DOHH2 (cell line): ENCODE measurements around the gene BCL3.

Source experiments
- H3F3A ChIP-seq: fragments of 200-600 bp; sonication (generic), shearing (Covaris generic); 2 replicates; pipeline ENCODE4 v1.6.0; 2016; ENCODE audit warnings: antibody characterized with exemption, mild to moderate bottlenecking; ENCODE audit not compliant: control insufficient read depth, insufficient read depth
- H3K27ac ChIP-seq: fragments of 200-600 bp; sonication (generic); 2 replicates; pipeline ENCODE4 v1.5.1; 2014; ENCODE audit warnings: low read depth, mild to moderate bottlenecking, low read length, moderate library complexity
- H3K27me3 ChIP-seq: fragments of 200-600 bp; sonication (generic); 2 replicates; pipeline ENCODE4 v1.6.1; 2014; ENCODE audit warnings: mild to moderate bottlenecking, low read length, mixed read lengths; ENCODE audit not compliant: control insufficient read depth
- H3K36me3 ChIP-seq: fragments of 200-600 bp; sonication (generic); 2 replicates; pipeline ENCODE4 v1.6.1; 2014; ENCODE audit warnings: mild to moderate bottlenecking, low read length, moderate library complexity, mixed read lengths; ENCODE audit not compliant: control insufficient read depth
- H3K4me1 ChIP-seq: fragments of 200-600 bp; sonication (generic); 2 replicates; pipeline ENCODE4 v1.6.1; 2014; ENCODE audit warnings: mild to moderate bottlenecking, low read length, mixed read lengths; ENCODE audit not compliant: control insufficient read depth
- H3K4me2 ChIP-seq: fragments of 200-600 bp; sonication (generic); 2 replicates; pipeline ENCODE4 v1.6.0; 2014; ENCODE audit warnings: mild to moderate bottlenecking, low read length, moderate library complexity
- H3K4me3 ChIP-seq: fragments of 200-600 bp; sonication (generic); 2 replicates; pipeline ENCODE4 v1.5.1; 2014; ENCODE audit warnings: mild to moderate bottlenecking, low read length, mixed read lengths
- H3K79me2 ChIP-seq: fragments of 200-600 bp; sonication (generic); 2 replicates; pipeline ENCODE4 v1.6.1; 2014; ENCODE audit warnings: mild to moderate bottlenecking, low read length, mixed read lengths; ENCODE audit not compliant: control insufficient read depth
- H3K9me2 ChIP-seq: fragments of 200-600 bp; sonication (generic); replicated peaks from 2 replicates; pipeline ENCODE4 v1.6.1; 2014; ENCODE audit warnings: mild to moderate bottlenecking, low read length, mixed read lengths; ENCODE audit not compliant: control insufficient read depth
- H3K9me3 ChIP-seq: fragments of 200-600 bp; sonication (generic); 2 replicates; pipeline ENCODE4 v1.6.1; 2014; ENCODE audit warnings: antibody characterized with exemption, low read length, mixed read lengths; ENCODE audit not compliant: control insufficient read depth, insufficient read depth
- H4K20me1 ChIP-seq: fragments of 200-600 bp; sonication (generic); 2 replicates; pipeline ENCODE4 v1.6.0; 2014; ENCODE audit warnings: low read depth, mild to moderate bottlenecking, antibody characterized with exemption, low read length, moderate library complexity; ENCODE audit not compliant: control insufficient read depth, insufficient read depth
- EZH2phosphoT487 ChIP-seq: fragments of 200-600 bp; sonication (generic); IDR thresholded peaks from 2 replicates; pipeline ENCODE4 v1.6.1; 2017; ENCODE audit warnings: borderline replicate concordance, mild to moderate bottlenecking, antibody characterized with exemption, low read length, moderate library complexity, mixed read lengths
- TF ChIP-seq, protein P1 (sequence below): fragments of 200-600 bp; sonication (generic); IDR thresholded peaks from one replicate; pipeline ENCODE4 v1.5.1; 2014; ENCODE audit warnings: antibody characterized with exemption, mild to moderate bottlenecking, low read depth, low read length; ENCODE audit not compliant: poor library complexity, severe bottlenecking

Gene BCL3

DNA sequence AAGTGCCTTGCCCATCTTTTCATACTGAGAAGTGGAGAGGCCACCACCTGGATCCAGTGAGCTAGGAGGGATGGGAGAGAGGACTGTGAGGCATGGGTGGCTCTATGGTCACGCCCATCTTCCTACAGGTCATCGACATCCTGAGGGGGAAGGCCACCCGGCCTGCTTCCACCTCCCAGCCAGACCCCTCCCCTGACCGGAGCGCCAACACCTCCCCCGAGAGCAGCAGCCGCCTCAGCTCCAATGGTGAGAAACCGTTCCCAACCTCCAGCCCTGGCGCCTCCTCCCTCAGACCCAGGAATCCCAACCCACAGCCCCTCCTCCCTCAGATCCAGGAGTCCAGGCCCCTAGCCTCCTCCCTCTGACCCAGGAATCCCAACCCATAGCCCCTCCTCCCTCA is 10.1 kb downstream of the BCL3 start:
- Histone ChIP-seq H3K4me2 (no peak overlapping the region), H3K27me3 (no peaks in the 10 kb centered on the region; the same call in 1 of the 2 replicates), H3K4me3 (no peak overlapping the region), H3F3A (peaks cover 3% of the 10 kb centered on the region), H3K27ac (no peak overlapping the region), H3K9me3 (no peaks in the 10 kb centered on the region), H3K36me3 (peaks cover 25% of the 10 kb centered on the region), H4K20me1 (no peaks in the 10 kb centered on the region), H3K9me2 (no peaks in the 10 kb centered on the region), H3K4me1 (peaks cover 18% of the 10 kb centered on the region), H3K79me2 (peaks cover 11% of the 10 kb centered on the region)
- TF ChIP-seq, protein P1, sequence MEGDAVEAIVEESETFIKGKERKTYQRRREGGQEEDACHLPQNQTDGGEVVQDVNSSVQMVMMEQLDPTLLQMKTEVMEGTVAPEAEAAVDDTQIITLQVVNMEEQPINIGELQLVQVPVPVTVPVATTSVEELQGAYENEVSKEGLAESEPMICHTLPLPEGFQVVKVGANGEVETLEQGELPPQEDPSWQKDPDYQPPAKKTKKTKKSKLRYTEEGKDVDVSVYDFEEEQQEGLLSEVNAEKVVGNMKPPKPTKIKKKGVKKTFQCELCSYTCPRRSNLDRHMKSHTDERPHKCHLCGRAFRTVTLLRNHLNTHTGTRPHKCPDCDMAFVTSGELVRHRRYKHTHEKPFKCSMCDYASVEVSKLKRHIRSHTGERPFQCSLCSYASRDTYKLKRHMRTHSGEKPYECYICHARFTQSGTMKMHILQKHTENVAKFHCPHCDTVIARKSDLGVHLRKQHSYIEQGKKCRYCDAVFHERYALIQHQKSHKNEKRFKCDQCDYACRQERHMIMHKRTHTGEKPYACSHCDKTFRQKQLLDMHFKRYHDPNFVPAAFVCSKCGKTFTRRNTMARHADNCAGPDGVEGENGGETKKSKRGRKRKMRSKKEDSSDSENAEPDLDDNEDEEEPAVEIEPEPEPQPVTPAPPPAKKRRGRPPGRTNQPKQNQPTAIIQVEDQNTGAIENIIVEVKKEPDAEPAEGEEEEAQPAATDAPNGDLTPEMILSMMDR = no peak
- TF ChIP-seq EZH2phosphoT487 = no peak

DNA sequence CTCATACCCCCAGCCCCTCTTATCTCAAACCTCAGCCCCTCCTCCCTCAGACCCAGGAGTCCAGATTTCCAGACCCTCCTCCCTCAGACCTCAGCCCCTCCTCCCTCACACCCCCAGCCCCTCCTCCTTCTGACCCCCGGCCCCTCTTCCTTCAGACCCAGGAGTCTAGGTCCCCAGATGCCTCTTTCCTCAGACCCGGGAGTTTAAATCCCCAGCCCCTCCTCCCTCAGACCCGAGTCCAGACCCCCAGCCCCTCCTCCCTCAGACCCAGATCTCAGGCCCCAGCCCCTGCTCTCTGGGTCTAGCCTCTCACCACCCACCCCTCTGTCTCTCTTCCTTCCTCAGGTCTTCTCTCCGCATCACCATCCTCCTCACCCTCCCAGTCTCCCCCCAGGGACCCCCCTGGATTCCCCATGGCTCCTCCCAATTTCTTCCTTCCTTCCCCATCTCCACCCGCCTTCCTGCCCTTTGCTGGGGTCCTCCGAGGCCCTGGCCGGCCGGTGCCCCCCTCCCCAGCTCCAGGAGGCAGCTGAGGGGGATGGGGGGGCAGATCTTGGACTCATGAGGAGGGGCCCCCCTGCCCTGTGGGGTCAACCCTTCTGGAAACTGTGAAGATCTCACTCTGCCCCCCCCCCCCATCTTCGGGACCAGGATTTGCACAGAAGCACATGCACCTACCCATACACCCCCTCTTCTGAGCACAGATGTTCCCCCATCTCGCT is 10.7 kb downstream of the BCL3 start:
- H3K27ac ChIP-seq = no peak overlapping the region
- TF ChIP-seq, protein P1 = no peak
- TF ChIP-seq EZH2phosphoT487 = no peak
- peaks cover 21% of the 10 kb centered on the region for H3K36me3 ChIP-seq
- H3K27me3 ChIP-seq = no peaks in the 10 kb centered on the region; the same call in 1 of the 2 replicates
- no peaks in the 10 kb centered on the region for H3K9me3 ChIP-seq
- H3K4me2 ChIP-seq = no peak overlapping the region
- H4K20me1 ChIP-seq = no peaks in the 10 kb centered on the region
- H3K79me2 ChIP-seq = peaks cover 11% of the 10 kb centered on the region
- H3K4me1 ChIP-seq = peaks cover 17% of the 10 kb centered on the region
- no peak overlapping the region for H3K4me3 ChIP-seq
- no peaks in the 10 kb centered on the region for H3F3A ChIP-seq
- H3K9me2 ChIP-seq = no peaks in the 10 kb centered on the region

DNA sequence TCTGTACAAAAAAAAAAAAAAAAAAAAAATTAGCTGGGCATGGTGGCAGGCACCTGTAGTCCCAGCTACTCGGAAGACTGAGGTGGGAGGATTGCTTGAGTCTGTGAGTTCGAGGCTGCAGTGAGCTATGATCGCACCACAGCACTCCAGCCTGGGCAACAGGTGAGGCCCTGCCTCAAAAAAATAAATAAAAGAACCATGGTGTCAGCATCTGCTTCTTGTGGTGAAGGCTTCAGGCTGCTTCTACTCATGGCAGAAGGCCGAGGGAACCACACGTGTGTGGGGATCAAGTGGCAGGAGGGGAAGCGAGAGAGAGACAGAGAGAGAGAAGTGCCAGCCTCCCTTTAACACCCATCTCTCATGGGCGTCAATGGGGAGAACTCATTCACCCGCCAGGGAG is 13.5 kb downstream of the BCL3 start:
- H3K4me3 ChIP-seq = no peak overlapping the region
- no peaks in the 10 kb centered on the region for H3F3A ChIP-seq
- H4K20me1 ChIP-seq = no peaks in the 10 kb centered on the region
- H3K4me2 ChIP-seq = no peak overlapping the region
- peaks cover 8% of the 10 kb centered on the region for H3K36me3 ChIP-seq
- no peaks in the 10 kb centered on the region for H3K79me2 ChIP-seq
- peaks cover 6% of the 10 kb centered on the region for H3K4me1 ChIP-seq
- H3K27ac ChIP-seq = no peak overlapping the region
- H3K9me3 ChIP-seq = no peaks in the 10 kb centered on the region
- no peaks in the 10 kb centered on the region; the same call in 1 of the 2 replicates for H3K27me3 ChIP-seq
- H3K9me2 ChIP-seq = no peaks in the 10 kb centered on the region
- TF ChIP-seq, protein P1 = no peak
- TF ChIP-seq EZH2phosphoT487 = no peak
